ENCODE measurements around the gene PCED1B.

DNA sequence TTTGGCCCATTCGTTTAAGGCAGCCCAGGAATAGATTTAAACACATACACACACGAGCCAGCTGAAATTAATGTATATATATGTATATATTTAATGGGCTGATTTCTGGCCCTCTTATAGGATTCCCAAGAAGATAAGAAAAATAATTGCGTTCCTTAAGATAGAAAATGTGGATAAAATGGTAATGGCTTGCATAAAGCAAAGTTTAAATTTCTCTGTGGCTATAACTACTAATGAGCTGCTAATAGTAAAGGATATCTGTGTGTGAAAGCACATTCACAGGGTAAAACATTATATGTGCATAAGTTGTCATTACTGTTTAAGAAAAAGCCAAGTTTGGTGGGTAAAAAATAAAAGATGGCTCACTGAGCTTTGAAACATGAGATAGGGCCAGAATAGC lies 134.0 kb downstream of the PCED1B start:
- TF ChIP-seq, protein P1, sequence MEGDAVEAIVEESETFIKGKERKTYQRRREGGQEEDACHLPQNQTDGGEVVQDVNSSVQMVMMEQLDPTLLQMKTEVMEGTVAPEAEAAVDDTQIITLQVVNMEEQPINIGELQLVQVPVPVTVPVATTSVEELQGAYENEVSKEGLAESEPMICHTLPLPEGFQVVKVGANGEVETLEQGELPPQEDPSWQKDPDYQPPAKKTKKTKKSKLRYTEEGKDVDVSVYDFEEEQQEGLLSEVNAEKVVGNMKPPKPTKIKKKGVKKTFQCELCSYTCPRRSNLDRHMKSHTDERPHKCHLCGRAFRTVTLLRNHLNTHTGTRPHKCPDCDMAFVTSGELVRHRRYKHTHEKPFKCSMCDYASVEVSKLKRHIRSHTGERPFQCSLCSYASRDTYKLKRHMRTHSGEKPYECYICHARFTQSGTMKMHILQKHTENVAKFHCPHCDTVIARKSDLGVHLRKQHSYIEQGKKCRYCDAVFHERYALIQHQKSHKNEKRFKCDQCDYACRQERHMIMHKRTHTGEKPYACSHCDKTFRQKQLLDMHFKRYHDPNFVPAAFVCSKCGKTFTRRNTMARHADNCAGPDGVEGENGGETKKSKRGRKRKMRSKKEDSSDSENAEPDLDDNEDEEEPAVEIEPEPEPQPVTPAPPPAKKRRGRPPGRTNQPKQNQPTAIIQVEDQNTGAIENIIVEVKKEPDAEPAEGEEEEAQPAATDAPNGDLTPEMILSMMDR (IDR thresholded peaks at IDR 0.05): no peak
- no peak for TF ChIP-seq POLR2A (IDR thresholded peaks at IDR 0.05)

Measured in testis (tissue), 2 donors.